PC-9 (cell line): Measurements from ENCODE around the gene GPATCH2. TPM values are rescaled to one million over a fixed set of nuclear protein-coding genes. Genes with fewer than 3 reads are reported as not detected.

ENCODE experiments used
- BruUV-seq: library from RNA; stranded (reverse); fragments of 400-500 nt; replicated peaks from 2 replicates; lab custom pipeline; 2021; lab: Mats Ljungman, UMichigan
- CTCF ChIA-PET: fragments of 300-600 bp; sonication (Branson Sonifier 250); formaldehyde crosslinking; loops from one replicate; lab custom pipeline; 2022; ENCODE audit warnings: antibody characterized with exemption; lab: Charles Lee
- POLR2A ChIA-PET: fragments of 300-600 bp; sonication (Branson Sonifier 250); formaldehyde crosslinking; loops from one replicate; lab custom pipeline; 2022; ENCODE audit warnings: antibody characterized with exemption; ENCODE audit not compliant: unreplicated experiment; lab: Charles Lee
- DNase-seq, 2 experiments: peaks; one replicate each; pipeline versions ENCODE4 v3.0.0 to v3.0.0-alpha.2; 2015 to 2022; ENCODE audit warnings: mixed read lengths in 1 of 2
- H2AFZ ChIP-seq: fragments of 200-600 bp; sonication (generic); 2 replicates; pipeline ENCODE4 v1.8.1; 2017; ENCODE audit warnings: antibody characterized with exemption
- H3F3A ChIP-seq: fragments of 200-600 bp; sonication (generic); 2 replicates; pipeline ENCODE4 v1.8.1; 2017; ENCODE audit warnings: antibody characterized with exemption, mild to moderate bottlenecking, low read depth; ENCODE audit not compliant: insufficient read depth
- H3K27ac ChIP-seq: fragments of 200-600 bp; sonication (generic); 2 replicates; pipeline ENCODE4 v1.6.1; 2016; ENCODE audit warnings: mixed run types
- H3K27me3 ChIP-seq: fragments of 200-600 bp; sonication (generic); 2 replicates; pipeline ENCODE4 v1.6.1; 2016; ENCODE audit warnings: low read depth, mixed run types; ENCODE audit not compliant: insufficient read depth
- H3K36me3 ChIP-seq: fragments of 200-600 bp; sonication (generic); 2 replicates; pipeline ENCODE4 v1.6.1; 2016; ENCODE audit warnings: low read depth, mixed run types
- H3K4me1 ChIP-seq: fragments of 200-600 bp; sonication (generic); replicated peaks from 2 replicates; pipeline ENCODE4 v1.6.1; 2016; ENCODE audit warnings: mixed run types; ENCODE audit not compliant: insufficient read depth
- H3K4me2 ChIP-seq: fragments of 200-600 bp; sonication (generic); 2 replicates; pipeline ENCODE4 v1.6.1; 2017; ENCODE audit warnings: mixed run types
- H3K4me3 ChIP-seq: fragments of 200-600 bp; sonication (generic); 2 replicates; pipeline ENCODE4 v1.6.1; 2016; ENCODE audit warnings: mixed run types
- H3K79me2 ChIP-seq: fragments of 200-600 bp; sonication (generic); 2 replicates; pipeline ENCODE4 v1.6.1; 2017; ENCODE audit warnings: low read depth, mixed run types
- H3K9me2 ChIP-seq: fragments of 200-600 bp; sonication (generic); 2 replicates; pipeline ENCODE4 v1.8.1; 2017; ENCODE audit warnings: mild to moderate bottlenecking; ENCODE audit not compliant: insufficient read depth
- H3K9me3 ChIP-seq: fragments of 200-600 bp; sonication (generic); 2 replicates; pipeline ENCODE4 v1.8.1; 2016; ENCODE audit warnings: low read depth; ENCODE audit not compliant: insufficient read depth
- H4K20me1 ChIP-seq: fragments of 200-600 bp; sonication (generic); 2 replicates; pipeline ENCODE4 v1.8.1; 2017; ENCODE audit not compliant: insufficient read depth
- CTCF ChIP-seq: fragments of 200-600 bp; sonication (generic); conservative IDR thresholded peaks from 2 replicates; pipeline ENCODE4 v1.6.1; 2017; ENCODE audit warnings: mixed run types, antibody characterized with exemption, mild to moderate bottlenecking, moderate library complexity
- EZH2 ChIP-seq: fragments of 200-600 bp; sonication (generic); IDR thresholded peaks from 2 replicates; pipeline ENCODE4 v1.8.0; 2017; ENCODE audit warnings: antibody characterized with exemption, low read depth
- intact Hi-C: fragments of 100-400 bp; cut with micrococcal nuclease; formaldehyde crosslinking; loops from one replicate; pipeline ENCODE4 v1.10.0; 2022; ENCODE audit not compliant: unreplicated experiment
- total RNA-seq: library from RNA; stranded (reverse); gene quantifications from 2 replicates; pipeline ENCODE4 v1.2.3, GENCODE V29; 2021

GPATCH2 gene
- total RNA-seq, 1 experiment from 2014 or later = 14.8 TPM

- Histone ChIP-seq H3K9me2 (0 out of 2 replicates have a peak, but pooled peaks cover 4% of the 10 kb centered on the region), H3K9me3 (no peaks in the 10 kb centered on the region; the same call in 1 of the 2 replicates), H3K27me3 (no peaks in the 10 kb centered on the region), H3K4me3 (no peak overlapping the region), H2AFZ (no peak overlapping the region), H3K79me2 (no peaks in the 10 kb centered on the region), H3K36me3 (no peaks in the 10 kb centered on the region), H3K4me2 (0 out of 2 replicates have a peak overlapping the region, but pooled peaks have one; percentile 44), H3K27ac (no peak overlapping the region), H3F3A (peaks cover 11% of the 10 kb centered on the region; the same call in 1 of the 2 replicates), H4K20me1 (no peaks in the 10 kb centered on the region; the same call in 1 of the 2 replicates), H3K4me1 (peaks cover 24% of the 10 kb centered on the region)
- BruUV-seq = no TSS peak
- ChIA-PET POLR2A (interaction anchor here (0.6 kb wide), 1 partner anchor 199 kb away, joined by 6 read pairs; no protein-coding TSS in a partner anchor), CTCF (no interaction called here)
- no peak for TF ChIP-seq CTCF
- TF ChIP-seq EZH2 = no peak
- no peak for DNase-seq
- intact Hi-C loops = loop anchor here (5.0 kb wide), 1 partner anchor 36 kb away; no protein-coding TSS in a partner anchor
These were observed 67.7 kb downstream of the GPATCH2 start for GRCh38 chr1:217563179-217563578.

GRCh38 chr1:217562229-217562878 is 68.5 kb downstream of the GPATCH2 start:
- Histone ChIP-seq H3K9me2 (0 out of 2 replicates have a peak, but pooled peaks cover 4% of the 10 kb centered on the region), H3K4me1 (peaks cover 24% of the 10 kb centered on the region), H3F3A (peaks cover 11% of the 10 kb centered on the region; the same call in 1 of the 2 replicates), H4K20me1 (no peaks in the 10 kb centered on the region; the same call in 1 of the 2 replicates), H2AFZ (no peak overlapping the region), H3K27me3 (no peaks in the 10 kb centered on the region), H3K4me3 (no peak overlapping the region), H3K36me3 (no peaks in the 10 kb centered on the region), H3K9me3 (no peaks in the 10 kb centered on the region; the same call in 1 of the 2 replicates), H3K4me2 (peak overlapping the region; percentile 44), H3K79me2 (no peaks in the 10 kb centered on the region), H3K27ac (peak overlapping the region; percentile 20; the same call in 1 of the 2 replicates)
- intact Hi-C loops = loop anchor here (5.0 kb wide), 1 partner anchor 35 kb away; no protein-coding TSS in a partner anchor
- peak; percentile 20 to 80 for DNase-seq
- ChIA-PET POLR2A (interaction anchor here (0.6 kb wide), 2 partner anchors 74 to 193 kb away, joined by 3 read pairs; no protein-coding TSS in a partner anchor), CTCF (no interaction called here)
- BruUV-seq = no TSS peak
- TF ChIP-seq EZH2 = no peak
- no peak for TF ChIP-seq CTCF

GRCh38 chr1:217561446-217561845 is 69.4 kb downstream of the GPATCH2 start:
- Histone ChIP-seq H3F3A (peaks cover 11% of the 10 kb centered on the region; the same call in 1 of the 2 replicates), H3K79me2 (no peaks in the 10 kb centered on the region), H3K36me3 (no peaks in the 10 kb centered on the region), H3K9me2 (0 out of 2 replicates have a peak, but pooled peaks cover 4% of the 10 kb centered on the region), H3K4me2 (no peak overlapping the region), H3K4me3 (no peak overlapping the region), H3K27ac (no peak overlapping the region), H3K27me3 (no peaks in the 10 kb centered on the region), H3K4me1 (peaks cover 24% of the 10 kb centered on the region), H3K9me3 (no peaks in the 10 kb centered on the region; the same call in 1 of the 2 replicates), H2AFZ (no peak overlapping the region), H4K20me1 (no peaks in the 10 kb centered on the region; the same call in 1 of the 2 replicates)
- intact Hi-C loops = loop anchor here (5.0 kb wide), 1 partner anchor 34 kb away; no protein-coding TSS in a partner anchor
- no peak for DNase-seq
- TF ChIP-seq EZH2 (no peak), CTCF (no peak)
- CTCF ChIA-PET = no interaction called here
- BruUV-seq = no TSS peak
- POLR2A ChIA-PET = no interaction called here
